Caco-2 (cell line): ENCODE results near the gene DCUN1D2. TPM values are rescaled to one million over a fixed set of nuclear protein-coding genes. Genes with fewer than 3 reads are reported as not detected.
A peak's percentile ranks its signal among the peaks of the same experiment; 100 is the strongest.

Experiments used
- BruUV-seq: library from RNA; stranded (reverse); fragments of 400-500 nt; replicated peaks from 2 replicates; lab custom pipeline; 2021; lab: Mats Ljungman, UMichigan
- CTCF ChIA-PET: fragments of 300-600 bp; sonication (Branson Sonifier 250); formaldehyde crosslinking; loops from one replicate; lab custom pipeline; 2022; ENCODE audit warnings: antibody characterized with exemption; lab: Charles Lee
- POLR2A ChIA-PET: fragments of 300-600 bp; sonication (Branson Sonifier 250); formaldehyde crosslinking; loops from one replicate; lab custom pipeline; 2022; ENCODE audit warnings: antibody characterized with exemption; lab: Charles Lee
- DNase-seq, 2 experiments: peaks; one replicate each; pipeline versions ENCODE4 v3.0.0 to v3.0.0-alpha.2; 2020 to 2022
- H3K27me3 ChIP-seq: replicated peaks from 2 replicates; pipeline ENCODE4 v1.6.0; 2011; ENCODE audit warnings: low read length; ENCODE audit not compliant: control insufficient read depth, insufficient read depth
- H3K36me3 ChIP-seq: 2 replicates; pipeline ENCODE4 v1.5.1; 2011; ENCODE audit warnings: low read length; ENCODE audit not compliant: control insufficient read depth, insufficient read depth
- H3K4me1 ChIP-seq: fragments of 250-450 bp; sonication (Bioruptor Pico); 2 replicates; pipeline ENCODE4 v1.5.1; 2020; ENCODE audit warnings: mild to moderate bottlenecking
- H3K4me3 ChIP-seq: 2 replicates; pipeline ENCODE4 v1.5.1; 2011; ENCODE audit warnings: low read depth, mild to moderate bottlenecking, control low read depth, low read length
- H3K9me3 ChIP-seq: fragments of 250-450 bp; sonication (Bioruptor Pico); 2 replicates; pipeline ENCODE4 v1.5.1; 2020; ENCODE audit warnings: mild to moderate bottlenecking, moderate library complexity
- H3K27ac Mint-ChIP-seq: one replicate; pipeline ENCODE4 v1.8.0; 2022; ENCODE audit warnings: mixed read lengths; ENCODE audit not compliant: unreplicated experiment
- H3K27me3 Mint-ChIP-seq: one replicate; pipeline ENCODE4 v1.8.0; 2022; ENCODE audit warnings: mixed read lengths; ENCODE audit not compliant: insufficient read depth, unreplicated experiment
- H3K36me3 Mint-ChIP-seq: one replicate; pipeline ENCODE4 v1.8.0; 2022; ENCODE audit warnings: mild to moderate bottlenecking, mixed read lengths; ENCODE audit not compliant: insufficient read depth, unreplicated experiment
- H3K4me1 Mint-ChIP-seq: one replicate; pipeline ENCODE4 v1.8.0; 2022; ENCODE audit warnings: low read depth, mixed read lengths; ENCODE audit not compliant: unreplicated experiment
- H3K4me3 Mint-ChIP-seq: one replicate; pipeline ENCODE4 v1.8.0; 2022; ENCODE audit warnings: mild to moderate bottlenecking, moderate library complexity, mixed read lengths; ENCODE audit not compliant: unreplicated experiment
- H3K9me3 Mint-ChIP-seq: one replicate; pipeline ENCODE4 v1.8.0; 2022; ENCODE audit warnings: mixed read lengths; ENCODE audit not compliant: unreplicated experiment
- intact Hi-C: fragments of 100-400 bp; cut with micrococcal nuclease; formaldehyde crosslinking; loops from one replicate; pipeline ENCODE4 v1.10.0; 2022; ENCODE audit not compliant: unreplicated experiment
- total RNA-seq: library from RNA; stranded (reverse); gene quantifications from 2 replicates; pipeline ENCODE4 v1.2.3, GENCODE V29; 2022
- TF ChIP-seq, protein P1 (sequence below), 2 experiments: fragments of 200-600 bp in 1 of 2; IDR thresholded peaks; 1 replicate in 1 of 2; 2 replicates in 1 of 2; pipeline versions ENCODE4 v1.5.1 to v1.8.0; 2011 to 2022; ENCODE audit warnings: antibody characterized with exemption in 1 of 2, control low read depth in 1 of 2, inconsistent platforms in 1 of 2, low read depth in 1 of 2, low read length in 1 of 2, mild to moderate bottlenecking in 1 of 2, moderate library complexity in 1 of 2; ENCODE audit not compliant: insufficient read depth in 1 of 2, severe bottlenecking in 1 of 2, unreplicated experiment in 1 of 2

The DCUN1D2 gene
- total RNA-seq, 1 experiment from 2014 or later, result 59.4 TPM

DNA sequence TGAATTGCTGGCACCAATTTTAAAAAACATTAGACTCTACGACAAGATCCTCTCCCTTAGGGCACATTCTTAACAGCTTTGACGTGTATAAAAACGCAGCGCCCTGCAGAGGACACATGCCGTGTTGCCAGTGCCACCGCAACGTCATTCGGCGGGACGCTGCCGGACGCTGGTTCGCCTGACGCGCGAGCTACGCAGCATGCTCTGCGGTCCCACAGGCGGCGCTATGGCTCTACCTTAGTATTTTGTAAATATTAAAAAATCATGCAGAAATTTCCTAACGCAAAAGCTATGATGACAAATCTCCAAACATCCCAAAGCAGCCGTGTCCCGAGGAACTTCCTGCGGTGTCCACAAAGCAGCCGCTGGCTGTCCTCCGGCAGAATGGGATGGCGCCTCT, 33.0 kb downstream of the DCUN1D2 start:
- H3K4me3 ChIP-seq, result no peak overlapping the region
- no peaks in the 10 kb centered on the region for H3K27me3 ChIP-seq
- ChIA-PET POLR2A (no interaction called here), CTCF (interaction anchor here (1.6 to 2.3 kb wide), 2 partner anchors 32 to 105 kb away, joined by 10 to 15 read pairs; no protein-coding TSS in a partner anchor)
- no peaks in the 10 kb centered on the region for H3K9me3 Mint-ChIP-seq
- TF ChIP-seq, protein P1, sequence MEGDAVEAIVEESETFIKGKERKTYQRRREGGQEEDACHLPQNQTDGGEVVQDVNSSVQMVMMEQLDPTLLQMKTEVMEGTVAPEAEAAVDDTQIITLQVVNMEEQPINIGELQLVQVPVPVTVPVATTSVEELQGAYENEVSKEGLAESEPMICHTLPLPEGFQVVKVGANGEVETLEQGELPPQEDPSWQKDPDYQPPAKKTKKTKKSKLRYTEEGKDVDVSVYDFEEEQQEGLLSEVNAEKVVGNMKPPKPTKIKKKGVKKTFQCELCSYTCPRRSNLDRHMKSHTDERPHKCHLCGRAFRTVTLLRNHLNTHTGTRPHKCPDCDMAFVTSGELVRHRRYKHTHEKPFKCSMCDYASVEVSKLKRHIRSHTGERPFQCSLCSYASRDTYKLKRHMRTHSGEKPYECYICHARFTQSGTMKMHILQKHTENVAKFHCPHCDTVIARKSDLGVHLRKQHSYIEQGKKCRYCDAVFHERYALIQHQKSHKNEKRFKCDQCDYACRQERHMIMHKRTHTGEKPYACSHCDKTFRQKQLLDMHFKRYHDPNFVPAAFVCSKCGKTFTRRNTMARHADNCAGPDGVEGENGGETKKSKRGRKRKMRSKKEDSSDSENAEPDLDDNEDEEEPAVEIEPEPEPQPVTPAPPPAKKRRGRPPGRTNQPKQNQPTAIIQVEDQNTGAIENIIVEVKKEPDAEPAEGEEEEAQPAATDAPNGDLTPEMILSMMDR (IDR thresholded peaks at IDR 0.05; ENCODE audit: insufficient read depth in 1 of 2, low read depth in 1 of 2, low read length in 1 of 2, severe bottlenecking in 1 of 2, unreplicated experiment in 1 of 2), result no peak
- no peaks in the 10 kb centered on the region for H3K9me3 ChIP-seq
- intact Hi-C loops, result no loop called here
- BruUV-seq, result TSS peak; percentile 25
- no peak overlapping the region for H3K27ac Mint-ChIP-seq
- H3K4me3 Mint-ChIP-seq, result no peak overlapping the region
- H3K36me3 ChIP-seq, result peaks cover 1% of the 10 kb centered on the region
- H3K4me1 Mint-ChIP-seq, result no peaks in the 10 kb centered on the region
- 0 out of 2 replicates have a peak, but pooled peaks cover 3% of the 10 kb centered on the region for H3K4me1 ChIP-seq
- DNase-seq, result no peak
- H3K27me3 Mint-ChIP-seq, result no peaks in the 10 kb centered on the region
- H3K36me3 Mint-ChIP-seq, result peaks cover 78% of the 10 kb centered on the region

DNA sequence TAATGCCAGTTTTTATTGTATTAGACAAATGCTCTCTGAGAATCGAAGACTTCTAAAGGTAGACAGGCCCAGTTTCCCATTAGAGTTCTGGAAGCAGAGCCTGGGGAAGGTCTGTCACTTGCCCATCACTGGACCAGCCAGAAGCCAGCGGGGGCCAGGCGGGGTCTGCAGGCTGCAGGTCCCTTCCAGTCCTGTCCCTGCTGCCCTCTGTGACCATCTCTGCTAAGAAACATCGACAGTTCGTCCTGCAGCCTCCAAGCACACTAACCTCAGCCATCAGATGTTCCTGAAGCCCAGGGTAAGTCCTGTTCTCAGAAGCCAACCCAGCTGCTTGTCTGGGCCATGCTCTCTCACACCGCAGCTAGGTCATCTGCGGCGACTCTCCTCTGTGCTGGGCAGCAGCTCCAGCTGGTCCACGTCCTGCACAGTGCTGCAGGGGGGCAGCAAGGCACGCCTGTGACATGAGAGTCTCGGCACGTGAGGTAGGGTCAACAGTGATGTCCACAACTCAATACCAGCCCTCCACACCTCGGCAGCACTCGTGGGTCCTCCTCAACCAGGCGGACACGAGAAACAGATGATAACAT, 34.3 kb downstream of the DCUN1D2 start:
- CTCF ChIA-PET, result no interaction called here
- Histone ChIP-seq H3K4me3 (no peak overlapping the region), H3K36me3 (peaks cover 1% of the 10 kb centered on the region), H3K27me3 (no peaks in the 10 kb centered on the region), H3K9me3 (no peaks in the 10 kb centered on the region), H3K4me1 (0 out of 2 replicates have a peak, but pooled peaks cover 1% of the 10 kb centered on the region)
- Mint-ChIP-seq H3K36me3 (peaks cover 74% of the 10 kb centered on the region), H3K9me3 (no peaks in the 10 kb centered on the region), H3K4me1 (no peaks in the 10 kb centered on the region), H3K27me3 (no peaks in the 10 kb centered on the region), H3K27ac (no peak overlapping the region), H3K4me3 (no peak overlapping the region)
- POLR2A ChIA-PET, result no interaction called here
- TF ChIP-seq, protein P1 (IDR thresholded peaks at IDR 0.05; ENCODE audit: insufficient read depth in 1 of 2, low read depth in 1 of 2, low read length in 1 of 2, severe bottlenecking in 1 of 2, unreplicated experiment in 1 of 2), result no peak
- DNase-seq, result no peak
- no TSS peak for BruUV-seq
- intact Hi-C loops, result no loop called here

DNA sequence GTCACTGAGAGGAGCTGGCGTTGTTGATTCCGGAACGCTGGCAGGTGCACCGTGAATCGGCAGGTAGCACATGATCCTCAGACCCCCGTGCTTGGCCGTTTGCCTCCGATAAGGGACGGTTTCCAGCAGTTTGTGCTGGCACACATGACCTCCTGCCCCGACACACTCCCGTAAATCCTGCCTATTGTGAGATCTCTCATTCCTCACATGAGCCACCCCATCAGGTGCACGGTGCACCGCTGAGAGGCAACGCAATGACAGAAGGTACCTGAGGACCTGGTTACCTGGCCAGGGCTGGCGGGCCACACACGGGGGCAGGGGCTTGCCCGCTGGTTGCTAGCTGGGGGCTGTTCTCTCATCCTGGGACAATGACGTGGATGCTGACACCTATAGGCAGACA, 35.1 kb downstream of the DCUN1D2 start:
- no peak overlapping the region for H3K4me3 Mint-ChIP-seq
- no TSS peak for BruUV-seq
- POLR2A ChIA-PET, result interaction anchor here (0.5 kb wide), 1 partner anchor 35 kb away, joined by 4 read pairs; the partner anchor contains the start of gene DCUN1D2
- intact Hi-C loops, result no loop called here
- DNase-seq, result no peak
- H3K27ac Mint-ChIP-seq, result no peak overlapping the region
- no peaks in the 10 kb centered on the region for H3K27me3 Mint-ChIP-seq
- H3K36me3 ChIP-seq, result peaks cover 1% of the 10 kb centered on the region
- CTCF ChIA-PET, result interaction anchor here (1.0 kb wide), 1 partner anchor 34 kb away, joined by 3 read pairs; no protein-coding TSS in a partner anchor
- peaks cover 66% of the 10 kb centered on the region for H3K36me3 Mint-ChIP-seq
- no peaks in the 10 kb centered on the region for H3K9me3 Mint-ChIP-seq
- TF ChIP-seq, protein P1 (IDR thresholded peaks at IDR 0.05; ENCODE audit: insufficient read depth in 1 of 2, low read depth in 1 of 2, low read length in 1 of 2, severe bottlenecking in 1 of 2, unreplicated experiment in 1 of 2), result no peak
- H3K4me1 ChIP-seq, result peaks cover 3% of the 10 kb centered on the region; the same call in 1 of the 2 replicates
- H3K4me3 ChIP-seq, result no peak overlapping the region
- no peaks in the 10 kb centered on the region for H3K27me3 ChIP-seq
- H3K9me3 ChIP-seq, result no peaks in the 10 kb centered on the region
- peaks cover 2% of the 10 kb centered on the region for H3K4me1 Mint-ChIP-seq
